Neutrophil (primary cell): ENCODE data around the gene LRRC73.
"Not testable (repeated sequence)": the region's sequence is repeated elsewhere in the genome, so short reads cannot be mapped to it uniquely, and the experiment has no call there.

Experiments
- H3K27ac ChIP-seq: fragments of 200-600 bp; sonication (generic); 2 replicates; pipeline ENCODE4 v1.5.1; 2016; ENCODE audit warnings: mild to moderate bottlenecking, moderate library complexity
- H3K27me3 ChIP-seq: fragments of 200-600 bp; sonication (generic); 2 replicates; pipeline ENCODE4 v1.6.0; 2016; ENCODE audit warnings: mild to moderate bottlenecking
- H3K36me3 ChIP-seq: fragments of 200-600 bp; sonication (generic); 2 replicates; pipeline ENCODE4 v1.5.1; 2017
- H3K4me1 ChIP-seq, 2 experiments: fragments of 200-600 bp in 1 of 2; sonication (generic) in 1 of 2; 1 replicate in 1 of 2; 2 replicates in 1 of 2; pipeline versions ENCODE4 v1.5.1 to v1.6.1; 2013 to 2016; ENCODE audit warnings: low read depth in 1 of 2, low read length in 1 of 2, mild to moderate bottlenecking in 1 of 2, moderate library complexity in 1 of 2; ENCODE audit not compliant: control insufficient read depth in 1 of 2, insufficient read depth in 1 of 2
- H3K4me3 ChIP-seq, 2 experiments: fragments of 200-600 bp in 1 of 2; sonication (generic) in 1 of 2; 1 replicate in 1 of 2; 2 replicates in 1 of 2; pipeline ENCODE4 v1.5.1; 2013 to 2016; ENCODE audit warnings: low read depth in 1 of 2, low read length in 1 of 2, mild to moderate bottlenecking in 1 of 2, moderate library complexity in 1 of 2
- H3K9me3 ChIP-seq: fragments of 200-600 bp; sonication (generic); 2 replicates; pipeline ENCODE4 v1.5.1; 2016
- CTCF ChIP-seq: fragments of 200-600 bp; sonication (generic); IDR thresholded peaks from 2 replicates; pipeline ENCODE4 v1.5.1; 2016; ENCODE audit warnings: antibody characterized with exemption

The LRRC73 gene

GRCh38 chr6:43541774-43542471, 31.8 kb upstream of the LRRC73 start:
- Histone ChIP-seq H3K27ac (no peak overlapping the region), H3K4me1 (no peaks in the 10 kb centered on the region), H3K4me3 (no peak overlapping the region), H3K27me3 (no peaks in the 10 kb centered on the region), H3K9me3 (no peaks in the 10 kb centered on the region), H3K36me3 (peaks cover 37% of the 10 kb centered on the region)
- no peak for TF ChIP-seq CTCF

- Histone ChIP-seq H3K9me3 (no peaks in the 10 kb centered on the region), H3K27ac (no peak overlapping the region), H3K4me3 (no peak overlapping the region), H3K4me1 (no peaks in the 10 kb centered on the region), H3K27me3 (no peaks in the 10 kb centered on the region), H3K36me3 (peaks cover 29% of the 10 kb centered on the region)
- no peak for TF ChIP-seq CTCF
These were observed 30.4 kb upstream of the LRRC73 start for GRCh38 chr6:43540507-43540906.

GRCh38 chr6:43539409-43539808, 29.3 kb upstream of the LRRC73 start:
- H3K27me3 ChIP-seq, H3K4me1 ChIP-seq, H3K4me3 ChIP-seq, H3K9me3 ChIP-seq, H3K27ac ChIP-seq: not testable (repeated sequence)
- peaks cover 22% of the 10 kb centered on the region for H3K36me3 ChIP-seq

GRCh38 chr6:43538986-43539385, 28.8 kb upstream of the LRRC73 start:
- not testable (repeated sequence) for H3K9me3 ChIP-seq, H3K4me1 ChIP-seq, H3K4me3 ChIP-seq, H3K27ac ChIP-seq, H3K27me3 ChIP-seq
- peaks cover 22% of the 10 kb centered on the region for H3K36me3 ChIP-seq

- Histone ChIP-seq H3K4me1 (no peaks in the 10 kb centered on the region), H3K4me3 (no peak overlapping the region), H3K9me3 (no peaks in the 10 kb centered on the region), H3K36me3 (peaks cover 35% of the 10 kb centered on the region), H3K27ac (no peak overlapping the region), H3K27me3 (no peaks in the 10 kb centered on the region)
- TF ChIP-seq CTCF: no peak
These were observed 22.1 kb upstream of the LRRC73 start for GRCh38 chr6:43532201-43532600.

- H3K4me3 ChIP-seq: no peak overlapping the region
- H3K36me3 ChIP-seq: peaks cover 60% of the 10 kb centered on the region
- TF ChIP-seq CTCF: no peak
- no peaks in the 10 kb centered on the region for H3K27me3 ChIP-seq
- no peak overlapping the region for H3K27ac ChIP-seq
- H3K4me1 ChIP-seq: peaks cover 5% of the 10 kb centered on the region in 2 experiments
- H3K9me3 ChIP-seq: no peaks in the 10 kb centered on the region
These were observed 14.4 kb upstream of the LRRC73 start for GRCh38 chr6:43524483-43524961.
